GM21619 (cell line): ENCODE results near the gene NUTM2E.
"Not testable (repeated sequence)": the region's sequence is repeated elsewhere in the genome, so short reads cannot be mapped to it uniquely, and the experiment has no call there.

ENCODE experiments used
- ATAC-seq: cut with Tn5 transposase; IDR thresholded peaks from one replicate; pipeline ENCODE4 v1.9.1; 2021; ENCODE audit not compliant: unreplicated experiment

The NUTM2E gene

DNA sequence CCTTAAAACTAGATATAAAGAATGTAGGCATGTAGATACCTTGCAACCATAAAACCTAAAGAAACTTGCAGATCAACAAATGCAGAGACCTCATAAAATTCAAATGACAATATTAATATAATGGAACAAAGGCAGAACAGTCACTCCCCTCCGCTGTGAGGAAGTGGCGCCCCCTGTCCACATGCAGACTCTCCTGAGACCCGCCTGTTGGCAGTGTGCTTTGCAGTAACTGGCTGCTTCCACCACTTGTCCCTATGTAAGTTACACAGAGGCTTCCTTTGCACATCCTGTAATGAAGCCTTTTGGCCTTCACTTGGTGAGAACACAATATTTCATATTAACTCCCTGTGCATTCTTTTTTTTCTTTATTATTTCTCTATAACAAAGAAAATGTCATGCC is 36.3 kb downstream of the NUTM2E start:
- not testable (repeated sequence) for ATAC-seq

DNA sequence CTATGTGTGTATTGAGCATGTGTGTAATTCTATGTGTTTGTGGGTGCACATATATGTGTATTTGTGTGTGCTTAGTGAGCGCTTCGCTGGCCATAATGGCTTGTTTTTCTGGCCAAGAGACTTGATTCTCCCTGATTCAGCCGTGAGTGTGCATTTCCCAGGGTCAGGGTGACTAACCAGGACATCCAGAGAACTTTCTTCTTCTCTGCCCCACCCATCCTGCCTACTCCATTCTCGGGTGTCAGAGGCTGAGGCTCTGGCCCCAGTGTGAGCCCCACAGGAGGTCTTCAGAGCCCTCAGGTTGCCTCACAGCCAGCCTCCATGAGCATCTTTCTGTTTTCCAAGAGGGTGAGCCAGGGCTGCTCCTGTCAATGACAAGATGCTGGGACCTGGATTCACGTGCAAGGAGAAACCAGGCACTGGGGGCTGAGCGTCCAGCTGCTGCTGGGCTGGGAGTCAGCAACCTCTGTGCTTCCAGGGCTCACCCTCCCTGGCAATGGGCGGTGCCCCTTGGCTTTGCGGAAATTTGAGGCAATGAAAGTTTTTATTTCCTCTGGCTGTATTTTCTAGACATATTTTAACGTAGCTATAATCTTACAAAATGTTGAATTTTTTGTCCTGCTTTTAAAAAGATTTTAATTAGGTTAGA is 40.5 kb downstream of the NUTM2E start:
- not testable (repeated sequence) for ATAC-seq

DNA sequence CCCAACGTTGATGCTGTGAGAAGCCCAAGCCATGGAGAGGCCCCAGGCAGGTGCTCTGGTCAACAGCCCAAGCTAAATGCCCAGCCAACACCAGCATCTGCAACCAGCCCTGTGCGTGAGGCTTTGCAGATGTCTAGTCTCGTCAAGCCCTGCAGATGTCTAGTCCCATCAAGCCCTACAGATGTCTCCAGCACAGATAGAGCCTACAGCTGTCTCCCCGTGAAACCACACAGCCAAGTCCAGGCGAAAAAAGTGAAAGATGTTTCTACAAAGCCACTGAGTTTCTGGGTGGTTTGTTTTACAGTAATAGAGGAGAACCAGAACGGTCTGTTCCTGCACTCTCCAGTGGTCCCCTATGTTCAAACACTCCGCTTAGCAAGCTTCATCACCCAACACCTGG is 41.5 kb downstream of the NUTM2E start:
- not testable (repeated sequence) for ATAC-seq

DNA sequence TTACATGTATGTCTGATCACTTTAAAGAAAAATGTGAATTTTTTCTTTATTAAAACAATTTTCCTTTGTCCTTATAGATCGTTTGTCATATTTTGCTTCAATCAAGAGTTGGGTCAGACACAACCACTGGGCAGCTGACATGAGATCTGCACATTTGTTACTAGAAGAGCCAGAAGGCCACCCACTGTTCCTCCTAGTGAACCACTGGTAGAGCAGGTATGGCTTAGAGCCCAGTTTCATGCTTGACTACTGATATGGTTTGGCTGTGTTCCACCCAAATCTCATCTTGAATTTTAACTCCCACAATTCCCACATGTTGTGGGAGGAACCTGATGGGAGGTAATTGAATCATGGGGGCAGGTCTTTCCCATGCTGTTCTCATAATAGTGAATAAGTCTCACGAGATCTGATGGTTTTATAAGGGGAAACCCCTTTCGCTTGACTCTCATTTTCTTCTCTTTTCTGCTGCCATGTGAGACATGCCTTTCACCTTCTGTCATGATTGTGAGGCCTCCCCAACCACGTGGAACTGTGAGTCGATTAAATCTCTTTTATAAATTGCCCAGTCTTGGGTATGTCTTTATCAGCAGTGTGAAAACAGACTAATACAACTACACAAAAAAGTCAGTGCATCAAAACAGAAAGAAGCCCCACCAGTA is 43.0 kb downstream of the NUTM2E start:
- not testable (repeated sequence) for ATAC-seq

DNA sequence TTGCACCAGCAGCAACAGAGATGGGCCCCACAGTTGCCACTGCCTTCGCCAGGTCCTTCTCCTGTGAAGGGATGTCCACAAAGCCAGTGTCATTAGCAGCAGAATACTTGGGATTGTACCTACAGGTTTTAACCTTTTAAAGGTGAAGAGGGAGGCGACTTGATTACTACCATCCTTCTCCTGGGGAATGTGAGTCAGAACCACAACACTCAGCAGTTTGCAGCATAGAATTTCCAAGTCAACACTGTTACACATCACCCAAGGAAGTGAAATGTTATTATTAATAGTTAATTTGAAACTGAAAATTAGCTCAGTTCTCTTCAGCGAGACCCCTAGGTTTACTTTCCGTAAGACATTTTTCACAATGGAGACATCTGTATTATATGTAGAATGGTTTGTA is 45.2 kb downstream of the NUTM2E start:
- not testable (repeated sequence) for ATAC-seq
